ENCODE data around the gene PNPLA1.

The PNPLA1 gene

GRCh38 chr6:36285797-36286196 is 15.9 kb downstream of the PNPLA1 start:
- no peak for FAIRE-seq

- no peak for FAIRE-seq
Measured at GRCh38 chr6:36286858-36287257, 17.0 kb downstream of the PNPLA1 start.

GRCh38 chr6:36289281-36289878 is 19.5 kb downstream of the PNPLA1 start:
- FAIRE-seq: no peak

GRCh38 chr6:36290668-36291620 is 21.1 kb downstream of the PNPLA1 start:
- FAIRE-seq: no peak

- FAIRE-seq: no peak
Measured at GRCh38 chr6:36292170-36292569, 22.3 kb downstream of the PNPLA1 start.

- FAIRE-seq: no peak
Measured at GRCh38 chr6:36296240-36296639, 26.4 kb downstream of the PNPLA1 start.

GRCh38 chr6:36297051-36297450 is 27.2 kb downstream of the PNPLA1 start:
- no peak for FAIRE-seq

GRCh38 chr6:36297511-36297910 is 27.7 kb downstream of the PNPLA1 start:
- no peak for FAIRE-seq

GRCh38 chr6:36298027-36298426 is 28.2 kb downstream of the PNPLA1 start:
- no peak for FAIRE-seq

- no peak for FAIRE-seq
Measured at GRCh38 chr6:36301085-36301658, 31.3 kb downstream of the PNPLA1 start.

GRCh38 chr6:36301781-36302180 is 31.9 kb downstream of the PNPLA1 start:
- FAIRE-seq: no peak

- no peak for FAIRE-seq
Measured at GRCh38 chr6:36302227-36302976, 32.5 kb downstream of the PNPLA1 start.

- no peak for FAIRE-seq
Measured at GRCh38 chr6:36305885-36306284, 36.0 kb downstream of the PNPLA1 start.

GRCh38 chr6:36306375-36306774 is 36.5 kb downstream of the PNPLA1 start:
- FAIRE-seq: no peak

- FAIRE-seq: no peak
Measured at GRCh38 chr6:36308514-36308913, 38.7 kb downstream of the PNPLA1 start.

GRCh38 chr6:36309203-36309602 is 39.3 kb downstream of the PNPLA1 start:
- FAIRE-seq: no peak

GRCh38 chr6:36309900-36310299 is 40.0 kb downstream of the PNPLA1 start:
- no peak for FAIRE-seq

- FAIRE-seq: no peak
Measured at GRCh38 chr6:36312854-36313648, 43.2 kb downstream of the PNPLA1 start.

GRCh38 chr6:36313649-36313936 is 43.7 kb downstream of the PNPLA1 start:
- no peak for FAIRE-seq

- no peak for FAIRE-seq
Measured at GRCh38 chr6:36314221-36315014, 44.6 kb downstream of the PNPLA1 start.

GRCh38 chr6:36315921-36316320 is 46.1 kb downstream of the PNPLA1 start:
- no peak for FAIRE-seq

GRCh38 chr6:36317623-36318022 is 47.8 kb downstream of the PNPLA1 start:
- no peak for FAIRE-seq

All from islet of Langerhans (tissue), 1 donor.